Osteocyte (in vitro differentiated cells): ENCODE measurements around the gene TSPEAR. TPM values are rescaled to one million over a fixed set of nuclear protein-coding genes. Genes with fewer than 3 reads are reported as not detected.
"Not testable (repeated sequence)": the region's sequence is repeated elsewhere in the genome, so short reads cannot be mapped to it uniquely, and the experiment has no call there.

ENCODE experiments used
- DNase-seq: peaks from one replicate; pipeline ENCODE4 v3.0.0; 2021; ENCODE audit warnings: mixed read lengths; ENCODE audit not compliant: unreplicated experiment; ENCODE audit errors: extremely low spot score
- H3K27ac Mint-ChIP-seq: one replicate; pipeline ENCODE4 v1.8.0; 2021; ENCODE audit warnings: mild to moderate bottlenecking, mixed read lengths; ENCODE audit not compliant: unreplicated experiment
- H3K27me3 Mint-ChIP-seq: one replicate; pipeline ENCODE4 v1.8.0; 2021; ENCODE audit warnings: mixed read lengths; ENCODE audit not compliant: unreplicated experiment
- H3K36me3 Mint-ChIP-seq: one replicate; pipeline ENCODE4 v1.8.0; 2021; ENCODE audit warnings: mixed read lengths; ENCODE audit not compliant: unreplicated experiment
- H3K4me1 Mint-ChIP-seq: one replicate; pipeline ENCODE4 v1.8.0; 2021; ENCODE audit warnings: mixed read lengths; ENCODE audit not compliant: unreplicated experiment
- H3K4me3 Mint-ChIP-seq: one replicate; pipeline ENCODE4 v1.8.0; 2021; ENCODE audit warnings: mild to moderate bottlenecking, moderate library complexity, mixed read lengths; ENCODE audit not compliant: unreplicated experiment
- H3K9me3 Mint-ChIP-seq: one replicate; pipeline ENCODE4 v1.8.0; 2021; ENCODE audit warnings: mixed read lengths; ENCODE audit not compliant: unreplicated experiment
- CTCF ChIP-seq: fragments of 200-600 bp; sonication (generic); IDR thresholded peaks from 2 replicates; pipeline ENCODE4 v1.5.0; 2021; ENCODE audit warnings: antibody characterized with exemption, mild to moderate bottlenecking, moderate library complexity
- total RNA-seq: library from RNA; stranded (reverse); gene quantifications from 2 replicates; pipeline ENCODE4 v1.2.1, GENCODE V29; 2021

Gene TSPEAR
- total RNA-seq, 1 donor from 2014 or later = not detected

DNA sequence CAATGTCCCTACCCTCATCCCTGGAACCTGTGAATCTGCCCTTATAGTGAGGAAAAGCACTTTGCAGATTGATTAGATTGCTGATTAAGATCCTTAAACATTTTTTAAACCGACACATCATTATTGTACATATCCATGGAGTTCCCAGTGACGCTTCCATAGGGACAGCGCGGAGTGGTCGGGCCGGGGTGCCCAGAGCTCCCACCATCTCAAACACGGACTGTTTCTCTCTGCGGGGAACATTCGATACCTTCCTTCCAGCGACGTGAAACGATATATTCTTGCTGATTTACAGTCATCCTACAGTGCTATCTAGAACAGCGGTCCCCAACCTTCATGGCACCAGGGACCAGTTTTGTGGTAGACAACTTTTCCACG is 10.4 kb downstream of the TSPEAR start:
- no peaks in the 10 kb centered on the region for H3K36me3 Mint-ChIP-seq
- no peak overlapping the region for H3K4me3 Mint-ChIP-seq
- DNase-seq = peak; percentile 46
- H3K4me1 Mint-ChIP-seq = peaks cover 36% of the 10 kb centered on the region
- no peaks in the 10 kb centered on the region for H3K9me3 Mint-ChIP-seq
- no peak for TF ChIP-seq CTCF
- peaks cover 56% of the 10 kb centered on the region for H3K27me3 Mint-ChIP-seq
- no peak overlapping the region for H3K27ac Mint-ChIP-seq

DNA sequence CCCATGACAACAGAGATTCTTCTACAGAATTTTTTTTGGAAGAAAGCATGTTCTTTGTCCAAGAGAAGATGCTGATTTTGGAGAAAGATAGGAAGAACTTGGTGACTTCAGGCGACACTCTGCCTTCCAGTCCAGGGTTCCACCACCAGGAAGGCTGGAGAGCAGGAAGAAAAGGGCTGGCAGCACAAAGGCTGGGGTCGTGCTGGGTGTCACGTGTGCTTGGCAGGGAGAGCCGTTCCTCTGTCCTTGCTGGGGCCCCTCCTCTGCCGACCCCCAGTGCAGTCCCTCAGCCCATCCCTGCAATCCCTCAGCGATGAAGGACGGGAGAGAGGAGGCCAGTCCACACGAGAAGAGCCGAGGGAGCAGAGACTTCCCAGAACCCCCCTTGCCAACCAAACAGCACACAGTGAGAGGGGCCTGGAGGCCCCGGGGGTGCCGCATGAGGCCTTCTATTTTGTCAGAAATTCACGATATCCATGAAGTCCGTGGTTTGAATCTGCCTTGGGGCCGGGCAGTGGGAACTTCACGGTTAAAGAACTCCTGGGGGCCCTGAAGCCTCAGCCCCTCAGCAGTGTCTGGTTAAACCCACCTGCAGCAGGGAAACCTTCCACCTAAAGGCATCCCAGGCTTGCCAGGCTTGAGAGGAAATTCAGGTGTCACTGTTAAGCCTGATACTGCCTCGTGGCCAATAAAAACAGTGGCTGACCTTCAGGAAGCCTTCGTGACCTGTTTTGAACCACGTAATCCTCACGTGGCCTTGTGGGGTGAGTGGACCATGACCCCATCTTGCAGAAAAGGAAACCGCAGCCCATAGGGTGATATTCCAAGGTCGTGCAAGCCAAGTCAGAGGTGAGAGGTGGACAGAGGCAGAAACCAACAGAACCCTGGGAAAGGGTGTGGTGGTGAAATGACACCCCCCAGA is 11.0 kb downstream of the TSPEAR start:
- no peak overlapping the region for H3K4me3 Mint-ChIP-seq
- DNase-seq = peak; percentile 73
- TF ChIP-seq CTCF = no peak
- no peaks in the 10 kb centered on the region for H3K36me3 Mint-ChIP-seq
- no peak overlapping the region for H3K27ac Mint-ChIP-seq
- H3K9me3 Mint-ChIP-seq = no peaks in the 10 kb centered on the region
- peaks cover 38% of the 10 kb centered on the region for H3K4me1 Mint-ChIP-seq
- peaks cover 52% of the 10 kb centered on the region for H3K27me3 Mint-ChIP-seq

DNA sequence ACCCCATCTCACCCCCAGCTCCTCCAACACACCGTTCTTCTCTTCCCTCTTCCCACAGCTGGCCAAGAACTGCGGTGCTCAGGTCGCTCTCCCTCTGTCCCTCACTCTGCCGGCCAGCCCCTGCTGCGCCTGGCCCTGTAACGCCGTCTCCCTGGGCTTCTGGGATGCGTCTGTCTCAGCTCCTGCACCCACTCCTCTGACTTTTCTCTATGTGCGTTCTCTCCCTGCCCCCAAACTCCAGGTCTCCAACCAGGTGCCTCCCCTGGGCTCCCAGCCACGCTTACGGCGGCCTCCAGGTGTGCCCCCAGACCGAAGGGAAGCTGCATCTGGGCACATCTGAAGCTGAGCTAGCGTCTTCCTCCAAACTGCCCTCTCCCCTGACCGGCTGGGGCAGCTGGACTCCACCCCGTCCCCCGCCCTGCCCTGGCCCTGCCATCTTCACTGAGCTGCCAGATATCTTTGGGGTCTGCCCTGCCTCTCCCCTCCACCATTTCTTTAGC is 11.8 kb downstream of the TSPEAR start:
- H3K36me3 Mint-ChIP-seq = no peaks in the 10 kb centered on the region
- H3K27me3 Mint-ChIP-seq = peaks cover 45% of the 10 kb centered on the region
- no peak for TF ChIP-seq CTCF
- H3K9me3 Mint-ChIP-seq = no peaks in the 10 kb centered on the region
- peaks cover 38% of the 10 kb centered on the region for H3K4me1 Mint-ChIP-seq
- no peak overlapping the region for H3K4me3 Mint-ChIP-seq
- DNase-seq = peak; percentile 81
- H3K27ac Mint-ChIP-seq = no peak overlapping the region

GRCh38 chr21:44697811-44698734 is 13.3 kb downstream of the TSPEAR start:
- TF ChIP-seq CTCF = no peak
- Mint-ChIP-seq H3K27me3 (peaks cover 34% of the 10 kb centered on the region), H3K4me3 (no peak overlapping the region), H3K9me3 (peaks cover 7% of the 10 kb centered on the region), H3K27ac (peak overlapping the region; percentile 75), H3K4me1 (peaks cover 37% of the 10 kb centered on the region), H3K36me3 (no peaks in the 10 kb centered on the region)
- peak; percentile 87 for DNase-seq

GRCh38 chr21:44697172-44697810 is 14.1 kb downstream of the TSPEAR start, which contains the start of gene KRTAP10-12:
Gene KRTAP10-12 (plus strand): TSS chr21:44697172. CDS start chr21:44697202, 30 bp downstream.
- peak within 1 kb of the TSS; percentile 75 for H3K27ac Mint-ChIP-seq
- H3K4me1 Mint-ChIP-seq = peaks cover 32% of the 10 kb centered on the region
- H3K9me3 Mint-ChIP-seq = peaks cover 15% of the 10 kb centered on the region
- H3K27me3 Mint-ChIP-seq = peaks cover 30% of the 10 kb centered on the region
- H3K36me3 Mint-ChIP-seq, H3K4me3 Mint-ChIP-seq: not testable (repeated sequence)
- peak; percentile 48 for DNase-seq
